Ishikawa (cell line): ENCODE results near the gene CLCNKB.

Experiments
- CEBPB ChIP-seq: IDR thresholded peaks from 2 replicates; pipeline ENCODE4 v1.6.1; 2012
- CREB1 ChIP-seq: IDR thresholded peaks from 2 replicates; pipeline ENCODE4 v1.6.1; 2012; ENCODE audit warnings: low read depth
- EGR1 ChIP-seq: IDR thresholded peaks from 2 replicates; pipeline ENCODE4 v1.6.1; 2012
- EP300 ChIP-seq: IDR thresholded peaks from 2 replicates; pipeline ENCODE4 v1.6.1; 2012; ENCODE audit warnings: borderline replicate concordance
- FOXM1 ChIP-seq: IDR thresholded peaks from 2 replicates; pipeline ENCODE4 v1.6.1; 2012; ENCODE audit warnings: low read depth, borderline replicate concordance
- NFIC ChIP-seq: IDR thresholded peaks from 2 replicates; pipeline ENCODE4 v1.6.1; 2012
- RAD21 ChIP-seq: IDR thresholded peaks from 2 replicates; pipeline ENCODE4 v1.6.1; 2012; ENCODE audit warnings: low read depth
- TAF1 ChIP-seq: IDR thresholded peaks from 2 replicates; pipeline ENCODE4 v1.6.1; 2012; ENCODE audit warnings: low read depth, mild to moderate bottlenecking
- TCF12 ChIP-seq: IDR thresholded peaks from 2 replicates; pipeline ENCODE4 v1.6.1; 2012; ENCODE audit warnings: low read depth
- TEAD4 ChIP-seq: IDR thresholded peaks from 2 replicates; pipeline ENCODE4 v1.6.1; 2012
- USF1 ChIP-seq: IDR thresholded peaks from 2 replicates; pipeline ENCODE4 v1.6.1; 2012
- YY1 ChIP-seq: IDR thresholded peaks from 2 replicates; pipeline ENCODE4 v1.6.1; 2012; ENCODE audit warnings: low read depth
- ZBTB7A ChIP-seq: IDR thresholded peaks from 2 replicates; pipeline ENCODE4 v1.6.1; 2012; ENCODE audit warnings: low read depth
- TF ChIP-seq, protein P1 (sequence below): IDR thresholded peaks from 2 replicates; pipeline ENCODE4 v1.6.1; 2012; ENCODE audit warnings: low read depth, mild to moderate bottlenecking
- TF ChIP-seq, protein P2 (sequence below): IDR thresholded peaks from 2 replicates; pipeline ENCODE4 v1.6.1; 2012

The CLCNKB gene

GRCh38 chr1:16043521-16043920 is at the start of gene CLCNKB:
TSS of gene CLCNKB (plus strand) at chr1:16043782. CDS start at chr1:16044493, 711 bp downstream.
- TF ChIP-seq FOXM1 (no peak), NFIC (no peak), EP300 (no peak), EGR1 (no peak), RAD21 (no peak), USF1 (no peak), CEBPB (no peak)
- TF ChIP-seq, protein P1, sequence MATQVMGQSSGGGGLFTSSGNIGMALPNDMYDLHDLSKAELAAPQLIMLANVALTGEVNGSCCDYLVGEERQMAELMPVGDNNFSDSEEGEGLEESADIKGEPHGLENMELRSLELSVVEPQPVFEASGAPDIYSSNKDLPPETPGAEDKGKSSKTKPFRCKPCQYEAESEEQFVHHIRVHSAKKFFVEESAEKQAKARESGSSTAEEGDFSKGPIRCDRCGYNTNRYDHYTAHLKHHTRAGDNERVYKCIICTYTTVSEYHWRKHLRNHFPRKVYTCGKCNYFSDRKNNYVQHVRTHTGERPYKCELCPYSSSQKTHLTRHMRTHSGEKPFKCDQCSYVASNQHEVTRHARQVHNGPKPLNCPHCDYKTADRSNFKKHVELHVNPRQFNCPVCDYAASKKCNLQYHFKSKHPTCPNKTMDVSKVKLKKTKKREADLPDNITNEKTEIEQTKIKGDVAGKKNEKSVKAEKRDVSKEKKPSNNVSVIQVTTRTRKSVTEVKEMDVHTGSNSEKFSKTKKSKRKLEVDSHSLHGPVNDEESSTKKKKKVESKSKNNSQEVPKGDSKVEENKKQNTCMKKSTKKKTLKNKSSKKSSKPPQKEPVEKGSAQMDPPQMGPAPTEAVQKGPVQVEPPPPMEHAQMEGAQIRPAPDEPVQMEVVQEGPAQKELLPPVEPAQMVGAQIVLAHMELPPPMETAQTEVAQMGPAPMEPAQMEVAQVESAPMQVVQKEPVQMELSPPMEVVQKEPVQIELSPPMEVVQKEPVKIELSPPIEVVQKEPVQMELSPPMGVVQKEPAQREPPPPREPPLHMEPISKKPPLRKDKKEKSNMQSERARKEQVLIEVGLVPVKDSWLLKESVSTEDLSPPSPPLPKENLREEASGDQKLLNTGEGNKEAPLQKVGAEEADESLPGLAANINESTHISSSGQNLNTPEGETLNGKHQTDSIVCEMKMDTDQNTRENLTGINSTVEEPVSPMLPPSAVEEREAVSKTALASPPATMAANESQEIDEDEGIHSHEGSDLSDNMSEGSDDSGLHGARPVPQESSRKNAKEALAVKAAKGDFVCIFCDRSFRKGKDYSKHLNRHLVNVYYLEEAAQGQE, result no peak
- TF ChIP-seq, protein P2, sequence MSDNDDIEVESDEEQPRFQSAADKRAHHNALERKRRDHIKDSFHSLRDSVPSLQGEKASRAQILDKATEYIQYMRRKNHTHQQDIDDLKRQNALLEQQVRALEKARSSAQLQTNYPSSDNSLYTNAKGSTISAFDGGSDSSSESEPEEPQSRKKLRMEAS, result no peak

- TF ChIP-seq TCF12, result no peak
- TF ChIP-seq, protein P1, result no peak
- no peak for TF ChIP-seq EP300
- no peak for TF ChIP-seq CEBPB
- no peak for TF ChIP-seq EGR1
- TF ChIP-seq RAD21, result no peak
- TF ChIP-seq CREB1, result no peak
- TF ChIP-seq TAF1, result no peak
- no peak for TF ChIP-seq NFIC
- TF ChIP-seq USF1, result no peak
- TF ChIP-seq, protein P2, result no peak
- no peak for TF ChIP-seq ZBTB7A
- no peak for TF ChIP-seq FOXM1
- no peak for TF ChIP-seq TEAD4
- TF ChIP-seq YY1, result no peak
Measured at GRCh38 chr1:15994081-15994480, 49.5 kb upstream of the CLCNKB start.

DNA sequence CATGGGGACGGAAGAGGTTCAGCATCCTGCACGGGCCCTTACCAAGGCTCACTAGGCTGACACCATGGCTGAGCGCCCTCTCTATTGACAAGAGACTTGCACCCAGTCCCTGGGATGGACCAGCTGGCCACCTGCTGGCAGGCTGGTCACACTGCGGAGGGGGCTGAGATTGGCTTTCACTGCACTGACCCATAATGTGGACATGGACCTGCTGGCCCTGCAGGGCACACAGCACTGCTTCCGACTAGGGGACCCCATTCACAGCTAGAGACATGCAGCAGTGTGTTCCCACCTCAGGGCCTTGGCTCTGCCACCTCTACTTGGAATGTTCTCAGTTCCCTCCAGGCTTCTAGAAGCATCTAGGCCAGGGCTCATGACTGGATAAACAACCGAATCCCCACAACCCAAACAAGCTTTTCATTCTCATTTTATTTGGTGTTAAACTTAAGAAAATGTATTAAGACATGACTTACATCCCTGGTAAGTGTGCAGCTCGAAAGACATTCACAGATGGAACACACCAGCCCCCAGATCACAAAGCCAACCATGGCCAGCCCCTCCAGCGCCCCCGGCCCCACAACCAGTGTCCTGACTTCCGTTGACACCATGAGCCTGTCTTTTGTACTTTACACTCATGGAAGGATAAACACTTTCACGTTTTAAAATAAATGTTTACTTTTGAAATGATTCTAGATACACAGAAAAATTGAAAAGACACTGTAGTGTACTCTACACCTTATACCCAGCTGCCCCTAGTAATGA is 48.8 kb upstream of the CLCNKB start:
- TF ChIP-seq EP300 (no peak), TCF12 (no peak), FOXM1 (no peak), EGR1 (no peak), RAD21 (peak; percentile 70), YY1 (no peak), CEBPB (no peak)

DNA sequence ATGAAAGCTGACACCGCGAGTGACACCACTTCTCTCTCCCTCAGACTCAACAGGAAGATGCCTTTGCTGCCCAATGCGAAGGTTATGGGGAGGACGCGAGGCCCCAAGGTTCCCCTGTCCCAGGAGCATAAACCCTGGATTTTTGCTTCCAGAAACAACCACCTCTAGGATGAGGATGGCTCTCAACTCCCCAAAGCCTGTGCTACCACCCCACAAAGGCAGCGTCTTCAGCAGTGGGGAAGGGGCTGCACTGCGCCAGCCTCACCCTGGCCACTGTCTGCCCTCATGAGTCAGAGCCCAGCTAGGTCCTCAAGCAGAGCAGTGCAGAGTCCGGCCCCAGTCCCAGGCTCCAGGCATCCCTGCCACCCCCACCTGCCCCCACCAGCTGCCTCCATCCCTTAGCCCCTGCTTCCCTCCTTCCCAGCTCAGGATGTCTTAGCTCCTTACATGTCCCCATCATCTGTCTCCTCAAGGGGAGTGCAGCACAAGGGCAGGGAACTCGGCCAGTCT is 46.5 kb upstream of the CLCNKB start:
- TF ChIP-seq CEBPB, result no peak
- no peak for TF ChIP-seq EP300
- TF ChIP-seq TAF1, result no peak

GRCh38 chr1:15997637-15998280 is 45.8 kb upstream of the CLCNKB start:
- TF ChIP-seq, protein P2, result no peak
- TF ChIP-seq, protein P1, result no peak
- TF ChIP-seq TCF12 (no peak), YY1 (no peak), RAD21 (no peak), CREB1 (no peak)
